Suprapubic skin (tissue), 4 donors: Measurements from ENCODE around the gene ITGB4.

Source experiments
- CTCF ChIP-seq, 2 donors: fragments of 200-600 bp in 1 of 2; fragments of 450-650 bp in 1 of 2; sonication (generic) in 1 of 2; IDR thresholded peaks; one replicate each; pipeline ENCODE4 v1.5.1; 2016 to 2019; ENCODE audit warnings: antibody characterized with exemption in 2 of 2, mild to moderate bottlenecking in 1 of 2, moderate library complexity in 1 of 2
- EP300 ChIP-seq: sonication (generic); formaldehyde crosslinking; IDR thresholded peaks from one replicate; pipeline ENCODE4 v1.6.1; 2017; ENCODE audit warnings: antibody characterized with exemption
- POLR2A ChIP-seq, 2 donors: fragments of 450-650 bp; IDR thresholded peaks; one replicate each; pipeline ENCODE4 v1.6.1; 2017; ENCODE audit warnings: antibody characterized with exemption in 2 of 2, mild to moderate bottlenecking in 2 of 2, moderate library complexity in 2 of 2
- POLR2AphosphoS5 ChIP-seq, 3 donors: sonication (generic); formaldehyde crosslinking; IDR thresholded peaks; one replicate each; pipeline ENCODE4 v1.6.1; 2017; ENCODE audit warnings: antibody characterized with exemption in 3 of 3

GRCh38 chr17:75767881-75768280 lies 46.6 kb downstream of the ITGB4 start:
- TF ChIP-seq POLR2A (IDR thresholded peaks at IDR 0.05) (no peak), CTCF (IDR thresholded peaks at IDR 0.05) (no peak), EP300 (no peak), POLR2AphosphoS5 (IDR thresholded peaks at IDR 0.05) (no peak)
